Uterus (tissue), 4 donors: ENCODE data around the gene IL36RN. TPM values are rescaled to one million over a fixed set of nuclear protein-coding genes. Genes with fewer than 3 reads are reported as not detected.

Experiments used
- DNase-seq, 2 donors: peaks; one replicate each; pipeline ENCODE4 v3.0.0-alpha.2; 2019 to 2020
- H3K27ac ChIP-seq, 2 donors: fragments of 200-600 bp; sonication (generic); 1 replicate in 1 of 2; 2 replicates in 1 of 2; pipeline ENCODE4 v1.5.1; 2016 to 2018
- H3K27me3 ChIP-seq, 2 donors: fragments of 200-600 bp; sonication (generic); one replicate each; pipeline ENCODE4 v1.5.1; 2018 to 2019; ENCODE audit warnings: control low read depth in 1 of 2
- H3K36me3 ChIP-seq, 2 donors: fragments of 200-600 bp; sonication (generic); one replicate each; pipeline ENCODE4 v1.5.1; 2019; ENCODE audit warnings: control low read depth in 1 of 2
- H3K4me1 ChIP-seq, 2 donors: fragments of 200-600 bp; sonication (generic); one replicate each; pipeline ENCODE4 v1.5.1; 2018 to 2019; ENCODE audit warnings: control low read depth in 1 of 2
- H3K4me3 ChIP-seq, 2 donors: fragments of 200-600 bp; sonication (generic); 1 replicate in 1 of 2; 2 replicates in 1 of 2; pipeline ENCODE4 v1.5.1; 2018 to 2019; ENCODE audit warnings: mild to moderate bottlenecking in 1 of 2
- H3K9me3 ChIP-seq, 2 donors: fragments of 200-600 bp; sonication (generic); one replicate each; pipeline ENCODE4 v1.5.1; 2019; ENCODE audit warnings: control low read depth in 1 of 2
- CTCF ChIP-seq, 4 experiments: fragments of 200-600 bp in 2 of 4; fragments of 450-650 bp in 2 of 4; sonication (generic) in 2 of 4; IDR thresholded peaks; one replicate each; pipeline ENCODE4 v1.5.1; 2016 to 2019; ENCODE audit warnings: antibody characterized with exemption in 4 of 4, mild to moderate bottlenecking in 2 of 4, moderate library complexity in 1 of 4
- POLR2A ChIP-seq, 2 donors: fragments of 450-650 bp; IDR thresholded peaks; one replicate each; pipeline ENCODE4 v1.6.1; 2016; ENCODE audit warnings: antibody characterized with exemption in 2 of 2, mild to moderate bottlenecking in 1 of 2, moderate library complexity in 1 of 2
- intact Hi-C: fragments of 100-400 bp; cut with DNase I; formaldehyde crosslinking; loops from one replicate; pipeline ENCODE4 v1.15.1; 2023; ENCODE audit warnings: low total_unique reads
- total RNA-seq, 4 donors: library from RNA; depleted of rRNA in 3 of 4; stranded (reverse); fragments of >200 nt in 3 of 4; gene quantifications; one replicate each; pipeline versions ENCODE4 v1.1.0 to v1.2.4, GENCODE V29; 2014 to 2023
- donor health status: DM: yes; HTN: yes; CAD: no.

IL36RN gene
- total RNA-seq, 4 donors from 2014 or later, result not detected

- Histone ChIP-seq H3K27me3 (no peaks in the 10 kb centered on the region), H3K36me3 (no peaks in the 10 kb centered on the region), H3K9me3 (no peaks in the 10 kb centered on the region), H3K4me1 (no peaks in the 10 kb centered on the region), H3K4me3 (no peak overlapping the region), H3K27ac (no peak overlapping the region)
- intact Hi-C loops, result no loop called here
- TF ChIP-seq POLR2A (IDR thresholded peaks at IDR 0.05) (no peak), CTCF (IDR thresholded peaks at IDR 0.05) (no peak)
- no peak for DNase-seq
Observed at GRCh38 chr2:113098041-113098440, 39.0 kb downstream of the IL36RN start.

GRCh38 chr2:113098532-113098931 lies 39.5 kb downstream of the IL36RN start:
- no peak overlapping the region for H3K27ac ChIP-seq
- no peak for DNase-seq
- no peaks in the 10 kb centered on the region for H3K4me1 ChIP-seq
- no peaks in the 10 kb centered on the region for H3K9me3 ChIP-seq
- H3K4me3 ChIP-seq, result no peak overlapping the region
- H3K36me3 ChIP-seq, result no peaks in the 10 kb centered on the region
- intact Hi-C loops, result no loop called here
- TF ChIP-seq CTCF (IDR thresholded peaks at IDR 0.05) (no peak), POLR2A (IDR thresholded peaks at IDR 0.05) (no peak)
- no peaks in the 10 kb centered on the region for H3K27me3 ChIP-seq

GRCh38 chr2:113102133-113102532 lies 43.1 kb downstream of the IL36RN start:
- Histone ChIP-seq H3K9me3 (no peaks in the 10 kb centered on the region), H3K36me3 (no peaks in the 10 kb centered on the region), H3K4me1 (no peaks in the 10 kb centered on the region), H3K27ac (no peak overlapping the region), H3K27me3 (no peaks in the 10 kb centered on the region), H3K4me3 (no peak overlapping the region)
- DNase-seq, result no peak
- no peak for TF ChIP-seq CTCF (IDR thresholded peaks at IDR 0.05)
- TF ChIP-seq POLR2A (IDR thresholded peaks at IDR 0.05), result no peak
- intact Hi-C loops, result no loop called here

- Histone ChIP-seq H3K27me3 (no peaks in the 10 kb centered on the region), H3K36me3 (no peaks in the 10 kb centered on the region), H3K4me3 (no peak overlapping the region), H3K4me1 (no peaks in the 10 kb centered on the region), H3K27ac (no peak overlapping the region), H3K9me3 (no peaks in the 10 kb centered on the region)
- intact Hi-C loops, result no loop called here
- no peak for TF ChIP-seq CTCF (IDR thresholded peaks at IDR 0.05)
- no peak for TF ChIP-seq POLR2A (IDR thresholded peaks at IDR 0.05)
- no peak for DNase-seq
Observed at GRCh38 chr2:113103277-113103676, 44.3 kb downstream of the IL36RN start.

GRCh38 chr2:113104054-113104611 lies 45.1 kb downstream of the IL36RN start:
- TF ChIP-seq POLR2A (IDR thresholded peaks at IDR 0.05) (no peak), CTCF (IDR thresholded peaks at IDR 0.05) (no peak)
- H3K4me3 ChIP-seq, result no peak overlapping the region
- no peaks in the 10 kb centered on the region for H3K4me1 ChIP-seq
- DNase-seq, result no peak
- H3K36me3 ChIP-seq, result no peaks in the 10 kb centered on the region
- no peaks in the 10 kb centered on the region for H3K27me3 ChIP-seq
- no peaks in the 10 kb centered on the region for H3K9me3 ChIP-seq
- intact Hi-C loops, result no loop called here
- no peak overlapping the region for H3K27ac ChIP-seq
